ENCODE data around the gene RPL36A.

- no peak for TF ChIP-seq POLR2AphosphoS5 (IDR thresholded peaks at IDR 0.05)
- no peak for TF ChIP-seq CTCF (IDR thresholded peaks at IDR 0.05)
- TF ChIP-seq POLR2A (IDR thresholded peaks at IDR 0.05; ENCODE audit: low read depth): no peak
- no peak for TF ChIP-seq EP300 (IDR thresholded peaks at IDR 0.05)
These were observed 37.1 kb downstream of the RPL36A start for GRCh38 chrX:101427954-101428353.

All from esophagus muscularis mucosa (tissue), 4 donors.